A673 (cell line): ENCODE results near the gene AGBL5. TPM values are rescaled to one million over a fixed set of nuclear protein-coding genes. Genes with fewer than 3 reads are reported as not detected.

ENCODE experiments used
- total RNA-seq: library from RNA; stranded (reverse); gene quantifications from 2 replicates; pipeline ENCODE4 v1.2.3, GENCODE V29; 2021

Gene AGBL5
- total RNA-seq, 1 experiment from 2014 or later: 64.1 TPM

Other genes with a start within 250 kb of the AGBL5 start
- 110 and 111 TPM in 2 replicates for gene DPYSL5, start 203.5 kb upstream of the AGBL5 start, total RNA-seq
- gene MAPRE3, start 81.0 kb upstream of the AGBL5 start, total RNA-seq: 8.4 and 9.0 TPM in 2 replicates
- gene TMEM214, start 18.7 kb upstream of the AGBL5 start, total RNA-seq: 76.7 and 77.8 TPM in 2 replicates
- gene OST4, start 20.0 kb downstream of the AGBL5 start, total RNA-seq: 235 and 237 TPM in 2 replicates
- 31.0 and 46.8 TPM in 2 replicates for gene EMILIN1, start 26.9 kb downstream of the AGBL5 start, total RNA-seq
- 39.1 and 40.2 TPM in 2 replicates for gene KHK, start 35.1 kb downstream of the AGBL5 start, total RNA-seq
- gene CGREF1, start 67.5 kb downstream of the AGBL5 start, total RNA-seq: 8.4 and 9.4 TPM in 2 replicates
- 0.22 TPM in 1 of 2 replicates, not detected in the other for gene ABHD1, start 72.1 kb downstream of the AGBL5 start, total RNA-seq
- gene PREB, start 83.0 kb downstream of the AGBL5 start, total RNA-seq: 52.7 and 53.8 TPM in 2 replicates
- gene PRR30, start 87.7 kb downstream of the AGBL5 start, total RNA-seq: not detected in 2 replicates
- gene TCF23, start 97.3 kb downstream of the AGBL5 start, total RNA-seq: not detected in 2 replicates
- 106 and 107 TPM in 2 replicates for gene ATRAID, start 160.4 kb downstream of the AGBL5 start, total RNA-seq
- gene SLC5A6, start 160.6 kb downstream of the AGBL5 start, total RNA-seq: 366 and 515 TPM in 2 replicates
- gene CAD, start 165.7 kb downstream of the AGBL5 start, total RNA-seq: 194 and 210 TPM in 2 replicates
- gene SLC30A3, start 211.4 kb downstream of the AGBL5 start, total RNA-seq: 45.0 and 45.6 TPM in 2 replicates
- 2.4 and 2.7 TPM in 2 replicates for gene DNAJC5G, start 223.8 kb downstream of the AGBL5 start, total RNA-seq
- gene TRIM54, start 230.8 kb downstream of the AGBL5 start, total RNA-seq: 2.2 and 2.8 TPM in 2 replicates